Measurements from ENCODE around the gene PARD6G.

DNA sequence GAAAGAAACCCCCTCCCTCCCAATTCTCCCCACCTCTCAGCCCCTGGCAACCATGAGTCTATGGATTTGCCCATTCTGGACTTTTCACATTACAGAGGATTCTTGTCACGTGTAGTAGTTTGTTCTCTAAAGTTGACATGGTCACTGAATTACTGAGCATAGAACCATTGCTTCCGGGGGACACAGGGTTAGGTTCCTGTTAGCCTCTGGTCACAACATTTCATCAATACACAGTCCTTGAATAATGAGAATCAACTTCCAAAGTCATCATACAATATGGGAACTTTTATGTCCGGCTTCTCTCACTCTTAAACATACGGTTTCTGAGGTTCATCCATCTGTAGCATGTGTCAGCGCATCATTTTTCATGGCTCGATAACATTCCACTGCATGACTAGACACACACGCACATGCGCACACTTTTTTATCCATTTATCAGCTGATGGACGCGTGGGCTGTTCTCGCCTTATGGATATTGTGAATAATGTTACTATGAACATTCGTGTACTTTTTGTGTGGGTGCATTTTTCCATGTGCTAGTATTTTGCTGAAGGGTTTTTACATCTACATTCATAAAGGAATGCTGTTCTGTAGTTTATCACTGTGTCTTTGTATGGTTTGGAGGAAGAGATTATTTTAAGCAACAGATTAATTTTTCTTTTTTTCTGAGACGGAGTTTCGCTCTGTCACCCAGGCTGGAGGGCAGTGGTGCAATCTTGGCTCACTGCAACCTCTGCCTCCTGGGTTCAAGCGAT lies 48.1 kb downstream of the PARD6G start:
- TF ChIP-seq MYC (CRISPR knock-in tag; IDR thresholded peaks at IDR 0.05; ENCODE audit: borderline replicate concordance) = no peak
- TF ChIP-seq POLR2AphosphoS5 (IDR thresholded peaks at IDR 0.05; ENCODE audit: low read depth, low read length) = no peak

Data from HepG2 (cell line).